Right lobe of liver (tissue), 6 donors: ENCODE results near the gene EPHA4. TPM values are rescaled to one million over a fixed set of nuclear protein-coding genes. Genes with fewer than 3 reads are reported as not detected.

Source experiments
- ATAC-seq, 4 donors: fragments of 200-7000 bp; cut with Tn5 transposase; one replicate each; pipeline ENCODE4 v1.9.1; 2020; ENCODE audit warnings: mild to moderate bottlenecking in 4 of 4, moderate library complexity in 4 of 4
- DNase-seq, 3 donors: peaks; one replicate each; pipeline ENCODE4 v3.0.0-alpha.2; 2020
- H3K27ac ChIP-seq, 3 donors: fragments of 200-600 bp; one replicate each; pipeline ENCODE4 v1.8.0; 2022
- H3K27me3 ChIP-seq, 2 donors: fragments of 200-600 bp; one replicate each; pipeline ENCODE4 v1.8.0; 2022
- H3K36me3 ChIP-seq, 4 donors: fragments of 200-600 bp; sonication (generic) in 1 of 4; one replicate each; pipeline versions ENCODE4 v1.5.1 to v1.8.0; 2017 to 2022; ENCODE audit warnings: control low read depth in 1 of 4
- H3K4me1 ChIP-seq, 4 donors: fragments of 200-600 bp; sonication (generic) in 1 of 4; one replicate each; pipeline versions ENCODE4 v1.5.1 to v1.8.0; 2017 to 2022; ENCODE audit warnings: control low read depth in 1 of 4
- H3K4me3 ChIP-seq, 3 donors: fragments of 200-600 bp; one replicate each; pipeline ENCODE4 v1.8.0; 2022
- H3K9me3 ChIP-seq, 4 donors: fragments of 200-600 bp; sonication (generic) in 1 of 4; one replicate each; pipeline versions ENCODE4 v1.5.1 to v1.8.0; 2017 to 2022; ENCODE audit warnings: control low read depth in 1 of 4
- POLR2A ChIP-seq: fragments of 450-650 bp; IDR thresholded peaks from one replicate; pipeline ENCODE4 v1.6.1; 2017; ENCODE audit warnings: antibody characterized with exemption, mild to moderate bottlenecking
- WGBS: methylation state at CpG from one replicate; pipeline ENCODE4 v1.1.6; 2018; ENCODE audit warnings: low coverage, low lambda C conversion rate; ENCODE audit not compliant: insufficient coverage; ENCODE audit errors: missing lambda C conversion rate; 5-methylcytosine and 5-hydroxymethylcytosine counted together
- intact Hi-C, 2 donors: fragments of 100-400 bp; cut with DNase I; formaldehyde crosslinking; loops; one replicate each; pipeline versions ENCODE4 v1.11.2 to v1.14.1; 2022
- total RNA-seq, 6 experiments: library from RNA; depleted of rRNA in 2 of 6; stranded (reverse); fragments of >200 nt in 2 of 6; fragmentation: NEBNext Ultra II Directional in 3 of 6; extraction: Animal tissue kit (Norgen Biotek cat#: 25700) in 3 of 6; gene quantifications; one replicate each; pipeline versions ENCODE4 v1.1.0 to v1.2.4, GENCODE V29; 2016 to 2023
- TF ChIP-seq, protein P1 (sequence below), 4 donors: fragments of 200-600 bp in 3 of 4; fragments of 450-650 bp in 1 of 4; IDR thresholded peaks; one replicate each; pipeline versions ENCODE4 v1.5.1 to v1.8.0; 2016 to 2022; ENCODE audit warnings: antibody characterized with exemption in 4 of 4, mild to moderate bottlenecking in 2 of 4
- donor health status: DM: no; HTN: yes; CAD: no.
- donor health status: DM: no; HTN: no; CAD: no.
- donor health status: DM: no; HTN: no; CAD: no.
- donor health status: DM: no; HTN: yes; CAD: no.
- donor health status: DM: no; HTN: yes; CAD: no.

EPHA4 gene
- total RNA-seq, 6 experiments from 2014 or later, result 0.61 to 2.9 (median 1.0) TPM

DNA sequence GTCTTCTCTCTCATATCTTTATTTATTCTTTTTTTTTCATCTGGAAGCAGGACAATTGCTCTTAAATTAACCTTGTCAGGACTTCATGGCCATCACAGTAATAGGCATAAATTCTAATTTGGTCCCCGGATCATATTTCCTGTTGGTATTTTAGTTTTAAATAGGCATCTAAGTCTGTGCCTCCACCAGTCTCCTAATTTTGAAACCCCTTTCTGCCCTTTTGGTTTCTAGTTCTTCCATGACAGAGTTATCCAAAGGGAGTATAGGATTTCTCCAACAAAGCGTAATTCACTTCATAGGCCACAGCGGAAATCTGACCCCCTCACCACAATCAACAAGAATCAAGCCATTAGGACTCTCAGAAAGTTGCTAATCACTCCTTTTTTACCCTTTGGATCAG lies 3.8 kb downstream of the EPHA4 start:
- 81% methylated on average over 3 of the region's 3 CpGs for WGBS
- Histone ChIP-seq H3K36me3 (no peaks in the 10 kb centered on the region), H3K27me3 (peaks cover 3 to 24% of the 10 kb centered on the region in 2 donors), H3K4me3 (no peak overlapping the region), H3K4me1 (peaks cover 0 to 14% (median 0%) of the 10 kb centered on the region in 4 donors), H3K27ac (no peak overlapping the region), H3K9me3 (no peaks in the 10 kb centered on the region)
- DNase-seq (no peak), ATAC-seq (no peak)
- intact Hi-C loops, result no loop called here
- no peak for TF ChIP-seq POLR2A
- TF ChIP-seq, protein P1, sequence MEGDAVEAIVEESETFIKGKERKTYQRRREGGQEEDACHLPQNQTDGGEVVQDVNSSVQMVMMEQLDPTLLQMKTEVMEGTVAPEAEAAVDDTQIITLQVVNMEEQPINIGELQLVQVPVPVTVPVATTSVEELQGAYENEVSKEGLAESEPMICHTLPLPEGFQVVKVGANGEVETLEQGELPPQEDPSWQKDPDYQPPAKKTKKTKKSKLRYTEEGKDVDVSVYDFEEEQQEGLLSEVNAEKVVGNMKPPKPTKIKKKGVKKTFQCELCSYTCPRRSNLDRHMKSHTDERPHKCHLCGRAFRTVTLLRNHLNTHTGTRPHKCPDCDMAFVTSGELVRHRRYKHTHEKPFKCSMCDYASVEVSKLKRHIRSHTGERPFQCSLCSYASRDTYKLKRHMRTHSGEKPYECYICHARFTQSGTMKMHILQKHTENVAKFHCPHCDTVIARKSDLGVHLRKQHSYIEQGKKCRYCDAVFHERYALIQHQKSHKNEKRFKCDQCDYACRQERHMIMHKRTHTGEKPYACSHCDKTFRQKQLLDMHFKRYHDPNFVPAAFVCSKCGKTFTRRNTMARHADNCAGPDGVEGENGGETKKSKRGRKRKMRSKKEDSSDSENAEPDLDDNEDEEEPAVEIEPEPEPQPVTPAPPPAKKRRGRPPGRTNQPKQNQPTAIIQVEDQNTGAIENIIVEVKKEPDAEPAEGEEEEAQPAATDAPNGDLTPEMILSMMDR (IDR thresholded peaks at IDR 0.05), result no peak

DNA sequence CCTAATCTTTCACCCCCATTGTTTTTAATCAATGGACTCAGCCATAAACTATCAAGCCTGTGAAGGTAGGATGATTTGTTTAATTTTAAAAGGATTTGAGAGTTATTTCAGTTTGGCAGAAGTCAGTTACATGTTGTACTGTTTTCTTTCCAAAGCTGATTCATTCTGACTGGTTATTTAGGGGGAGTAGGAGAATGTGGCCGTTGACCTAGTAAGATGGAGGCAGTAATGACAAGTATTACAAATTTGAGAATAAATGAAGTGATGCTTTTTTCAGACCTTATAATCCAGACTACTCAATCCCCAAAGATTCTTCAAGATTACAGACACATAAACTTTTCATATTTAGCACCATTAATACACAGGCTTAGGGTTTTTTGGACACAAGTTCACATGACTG lies 4.3 kb downstream of the EPHA4 start:
- DNase-seq (no peak), ATAC-seq (no peak)
- TF ChIP-seq POLR2A, result no peak
- TF ChIP-seq, protein P1 (IDR thresholded peaks at IDR 0.05), result no peak
- intact Hi-C loops, result no loop called here
- no peaks in the 10 kb centered on the region for H3K9me3 ChIP-seq
- peaks cover 0 to 13% (median 0%) of the 10 kb centered on the region in 4 donors for H3K4me1 ChIP-seq
- H3K36me3 ChIP-seq, result no peaks in the 10 kb centered on the region
- H3K4me3 ChIP-seq, result no peak overlapping the region
- 56% methylated on average over 1 of the region's 1 CpG for whole genome bisulfite sequencing
- no peak overlapping the region for H3K27ac ChIP-seq
- H3K27me3 ChIP-seq, result peaks cover 3 to 24% of the 10 kb centered on the region in 2 donors

DNA sequence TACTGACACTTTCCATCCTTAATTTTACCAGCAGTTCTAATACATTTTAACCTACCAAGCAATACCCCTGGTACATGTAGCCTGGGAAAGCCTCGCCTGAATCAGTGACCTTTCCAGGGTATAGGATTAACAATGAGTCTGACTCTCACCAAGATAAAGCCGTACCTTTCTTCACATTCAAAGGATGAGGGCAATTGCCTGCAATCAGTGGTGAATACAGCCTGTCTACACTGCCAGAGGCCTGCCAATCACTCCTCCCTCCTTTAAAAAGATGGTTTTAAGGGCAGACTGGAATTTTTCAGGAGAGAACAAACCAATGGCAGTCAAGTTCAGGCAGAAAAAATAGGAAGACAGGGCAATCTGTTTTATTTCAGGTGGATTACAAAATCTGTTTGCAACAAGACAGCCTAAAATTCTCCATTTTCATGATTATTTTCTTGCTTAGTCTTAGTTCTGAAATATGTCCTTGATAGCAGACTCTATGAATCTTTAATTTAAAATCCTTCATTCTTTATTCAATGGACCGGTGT lies 4.8 kb downstream of the EPHA4 start:
- ATAC-seq, result no peak
- WGBS, result 72% methylated on average over 3 of the region's 3 CpGs

DNA sequence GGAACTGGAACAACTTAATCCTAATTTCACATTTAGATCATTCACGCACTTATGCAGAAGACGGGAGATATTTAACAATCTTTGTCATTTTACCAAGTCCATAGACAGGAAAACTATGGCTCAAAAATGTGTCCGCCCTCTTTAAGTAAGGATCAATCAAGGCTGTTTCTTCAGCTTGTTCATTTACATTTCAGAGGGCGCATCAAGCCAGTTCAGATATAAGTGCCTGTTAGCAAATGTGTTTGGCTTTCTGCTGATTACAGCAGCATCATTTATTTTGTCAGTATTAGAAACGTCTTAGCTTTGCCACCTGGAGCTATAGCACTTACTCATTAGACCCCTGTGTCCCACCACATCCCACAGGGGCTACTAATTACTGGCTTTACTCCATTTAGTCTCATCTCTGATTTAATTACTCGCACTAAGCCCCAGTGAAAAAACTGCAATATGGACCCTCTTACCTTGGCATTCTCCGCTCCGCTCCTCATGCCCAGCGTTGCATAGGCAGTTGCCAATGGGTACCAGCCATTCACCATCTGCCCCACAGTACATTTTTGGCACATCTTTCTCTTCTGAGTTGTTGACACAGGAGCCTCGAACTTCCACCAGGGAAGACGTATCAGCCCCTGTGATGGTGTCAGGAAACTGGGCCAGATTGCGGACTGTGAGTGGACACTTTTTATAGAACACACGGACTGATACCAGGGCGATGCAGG lies 8.7 kb downstream of the EPHA4 start:
- DNase-seq (no peak), ATAC-seq (no peak)
- no peak overlapping the region for H3K4me3 ChIP-seq
- H3K9me3 ChIP-seq, result no peaks in the 10 kb centered on the region
- no peak overlapping the region for H3K27ac ChIP-seq
- peaks cover 0 to 3% of the 10 kb centered on the region in 2 donors for H3K27me3 ChIP-seq
- intact Hi-C loops, result no loop called here
- no peaks in the 10 kb centered on the region for H3K36me3 ChIP-seq
- H3K4me1 ChIP-seq, result no peaks in the 10 kb centered on the region
- TF ChIP-seq POLR2A, result no peak
- TF ChIP-seq, protein P1 (IDR thresholded peaks at IDR 0.05), result no peak
- WGBS, result 76% methylated on average over 13 of the region's 14 CpGs

More for the DNA sequence above, 4.8 kb downstream of the EPHA4 start:
- intact Hi-C loops, result no loop called here
- TF ChIP-seq, protein P1 (IDR thresholded peaks at IDR 0.05), result no peak
- no peak for TF ChIP-seq POLR2A
- DNase-seq, result no peak
- Histone ChIP-seq H3K4me1 (peaks cover 0 to 9% (median 0%) of the 10 kb centered on the region in 4 donors), H3K4me3 (no peak overlapping the region), H3K36me3 (no peaks in the 10 kb centered on the region), H3K9me3 (no peaks in the 10 kb centered on the region), H3K27me3 (peaks cover 3 to 24% of the 10 kb centered on the region in 2 donors), H3K27ac (no peak overlapping the region)
